HG02678 (cell line): ENCODE data around the gene CAMK2G.

Experiments
- ATAC-seq: cut with Tn5 transposase; IDR thresholded peaks from one replicate; pipeline ENCODE4 v1.9.1; 2021; ENCODE audit warnings: mild to moderate bottlenecking, moderate library complexity; ENCODE audit not compliant: unreplicated experiment

Gene CAMK2G

GRCh38 chr10:73780966-73781365 lies 93.4 kb downstream of the CAMK2G start:
- ATAC-seq: no peak

- no peak for ATAC-seq
Observed at GRCh38 chr10:73780301-73780700, 94.1 kb downstream of the CAMK2G start.

- ATAC-seq: no peak
Observed at GRCh38 chr10:73779539-73780197, 94.7 kb downstream of the CAMK2G start.

GRCh38 chr10:73779018-73779417 lies 95.3 kb downstream of the CAMK2G start:
- no peak for ATAC-seq

GRCh38 chr10:73774637-73775036 lies 99.7 kb downstream of the CAMK2G start:
- no peak for ATAC-seq

- ATAC-seq: peak; percentile 8
Observed at GRCh38 chr10:73773152-73773879, 101.0 kb downstream of the CAMK2G start.

- peak; percentile 64 for ATAC-seq
Observed at GRCh38 chr10:73772281-73773151, 101.8 kb downstream of the CAMK2G start.

- no peak for ATAC-seq
Observed at GRCh38 chr10:73771722-73772280, 102.6 kb downstream of the CAMK2G start.

- ATAC-seq: no peak
Observed at GRCh38 chr10:73769396-73769795, 105.0 kb downstream of the CAMK2G start.

- ATAC-seq: no peak
Observed at GRCh38 chr10:73768881-73769280, 105.5 kb downstream of the CAMK2G start.

- ATAC-seq: no peak
Observed at GRCh38 chr10:73765066-73765465, 109.3 kb downstream of the CAMK2G start.

GRCh38 chr10:73763343-73763742 lies 111.0 kb downstream of the CAMK2G start:
- ATAC-seq: no peak

GRCh38 chr10:73762915-73763314 lies 111.4 kb downstream of the CAMK2G start:
- no peak for ATAC-seq
